Measurements from ENCODE around the gene XRCC3.

Gene XRCC3

DNA sequence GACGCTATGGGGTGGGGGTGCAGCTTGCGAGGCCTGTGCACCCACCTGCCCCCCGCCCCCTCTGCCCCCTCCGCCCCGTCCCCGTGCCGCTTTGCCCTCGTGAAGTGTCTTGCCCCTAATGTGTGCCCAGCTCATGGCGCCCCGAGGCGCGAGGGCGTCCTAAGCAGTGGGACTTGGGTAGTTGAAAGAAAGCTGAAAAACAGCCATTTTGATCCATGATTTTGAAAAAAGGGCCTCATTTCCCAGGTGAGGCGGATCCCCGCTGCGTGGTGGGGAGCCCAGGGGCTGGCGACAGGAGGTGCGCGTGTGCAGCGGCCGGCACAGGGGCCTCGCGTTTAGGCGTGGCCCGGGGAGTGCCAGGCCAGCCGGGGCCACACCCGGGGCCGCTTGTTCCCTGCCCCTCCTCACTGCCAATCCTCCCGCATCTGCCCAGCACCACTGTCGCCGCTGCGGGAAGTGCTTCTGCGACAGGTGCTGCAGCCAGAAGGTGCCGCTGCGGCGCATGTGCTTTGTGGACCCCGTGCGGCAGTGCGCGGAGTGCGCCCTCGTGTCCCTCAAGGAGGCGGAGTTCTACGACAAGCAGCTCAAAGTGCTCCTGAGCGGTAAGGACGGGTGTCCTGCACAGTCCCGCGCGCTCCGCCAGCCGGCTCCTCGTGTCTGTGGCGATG lies 12.2 kb upstream of the XRCC3 start:
- TF ChIP-seq, protein P1, sequence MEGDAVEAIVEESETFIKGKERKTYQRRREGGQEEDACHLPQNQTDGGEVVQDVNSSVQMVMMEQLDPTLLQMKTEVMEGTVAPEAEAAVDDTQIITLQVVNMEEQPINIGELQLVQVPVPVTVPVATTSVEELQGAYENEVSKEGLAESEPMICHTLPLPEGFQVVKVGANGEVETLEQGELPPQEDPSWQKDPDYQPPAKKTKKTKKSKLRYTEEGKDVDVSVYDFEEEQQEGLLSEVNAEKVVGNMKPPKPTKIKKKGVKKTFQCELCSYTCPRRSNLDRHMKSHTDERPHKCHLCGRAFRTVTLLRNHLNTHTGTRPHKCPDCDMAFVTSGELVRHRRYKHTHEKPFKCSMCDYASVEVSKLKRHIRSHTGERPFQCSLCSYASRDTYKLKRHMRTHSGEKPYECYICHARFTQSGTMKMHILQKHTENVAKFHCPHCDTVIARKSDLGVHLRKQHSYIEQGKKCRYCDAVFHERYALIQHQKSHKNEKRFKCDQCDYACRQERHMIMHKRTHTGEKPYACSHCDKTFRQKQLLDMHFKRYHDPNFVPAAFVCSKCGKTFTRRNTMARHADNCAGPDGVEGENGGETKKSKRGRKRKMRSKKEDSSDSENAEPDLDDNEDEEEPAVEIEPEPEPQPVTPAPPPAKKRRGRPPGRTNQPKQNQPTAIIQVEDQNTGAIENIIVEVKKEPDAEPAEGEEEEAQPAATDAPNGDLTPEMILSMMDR (IDR thresholded peaks at IDR 0.05; ENCODE audit: control extremely low read depth, extremely low read depth, low read depth, missing control alignments), result no peak
- CTCF ChIA-PET, result no interaction called here
- POLR2A ChIA-PET, result no interaction called here
- DNase-seq (ENCODE audit: extremely low spot score), result no peak

DNA sequence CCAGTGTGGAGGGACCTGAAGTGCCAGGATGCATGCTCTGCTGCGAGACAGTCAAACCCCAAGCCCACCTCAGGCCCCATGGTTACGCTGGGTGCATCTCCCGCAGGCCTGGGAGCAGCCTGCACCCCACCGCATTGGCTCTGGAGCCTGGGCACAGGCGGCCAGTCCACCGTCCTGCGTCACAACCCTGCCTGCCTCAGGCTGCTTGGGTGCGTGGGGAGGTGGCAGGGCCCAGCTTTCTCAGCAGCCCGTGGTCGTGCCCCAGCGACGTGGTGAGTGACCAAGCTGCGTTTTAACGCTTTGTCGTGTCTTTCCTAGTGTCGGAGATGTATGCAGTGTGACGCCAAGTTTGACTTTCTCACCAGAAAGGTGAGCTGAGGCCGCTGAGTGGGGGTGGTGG lies 11.2 kb upstream of the XRCC3 start:
- ChIA-PET CTCF (no interaction called here), POLR2A (interaction anchor here (0.6 kb wide), 1 partner anchor 380 kb away, joined by 4 read pairs; no protein-coding TSS in a partner anchor)
- TF ChIP-seq, protein P1 (IDR thresholded peaks at IDR 0.05; ENCODE audit: control extremely low read depth, extremely low read depth, low read depth, missing control alignments), result no peak
- DNase-seq (ENCODE audit: extremely low spot score), result no peak

DNA sequence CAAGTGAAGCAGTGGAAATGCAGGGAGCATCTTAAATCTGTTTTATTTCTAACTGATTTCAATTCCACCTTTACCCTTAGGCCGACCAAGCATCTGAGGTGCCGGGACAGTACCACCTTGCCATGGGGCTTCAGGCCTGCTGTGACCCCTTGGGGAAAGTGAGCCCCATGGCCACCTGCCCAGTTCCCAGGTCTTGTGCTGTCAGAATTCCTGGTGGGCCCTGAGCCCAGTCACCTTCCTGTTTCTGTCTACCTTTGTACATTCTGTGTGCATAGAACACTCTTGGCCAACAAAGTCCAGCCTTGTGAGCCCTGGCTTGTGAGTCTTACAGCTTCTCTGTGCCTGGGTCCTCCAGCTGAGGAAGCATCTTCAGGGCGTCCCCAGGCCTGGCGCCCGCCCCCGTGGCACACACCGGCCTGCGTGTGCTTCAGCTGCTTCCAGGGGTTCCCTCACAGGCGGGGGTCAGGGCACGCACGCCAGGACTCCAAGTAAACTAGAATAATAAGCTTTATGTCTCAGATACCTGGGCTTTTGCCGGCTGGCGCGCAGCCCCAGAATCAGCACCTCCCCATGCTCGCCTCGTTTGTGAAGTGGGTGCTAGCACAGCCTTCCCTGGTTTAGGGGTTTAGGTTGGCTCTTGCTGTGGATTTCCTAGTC lies 10.6 kb upstream of the XRCC3 start:
- ChIA-PET POLR2A (no interaction called here), CTCF (interaction anchor here (1.3 kb wide), 1 partner anchor 16 kb away, joined by 3 read pairs; no protein-coding TSS in a partner anchor)
- no peak for DNase-seq (ENCODE audit: extremely low spot score)
- TF ChIP-seq, protein P1 (IDR thresholded peaks at IDR 0.05; ENCODE audit: control extremely low read depth, extremely low read depth, low read depth, missing control alignments), result no peak

DNA sequence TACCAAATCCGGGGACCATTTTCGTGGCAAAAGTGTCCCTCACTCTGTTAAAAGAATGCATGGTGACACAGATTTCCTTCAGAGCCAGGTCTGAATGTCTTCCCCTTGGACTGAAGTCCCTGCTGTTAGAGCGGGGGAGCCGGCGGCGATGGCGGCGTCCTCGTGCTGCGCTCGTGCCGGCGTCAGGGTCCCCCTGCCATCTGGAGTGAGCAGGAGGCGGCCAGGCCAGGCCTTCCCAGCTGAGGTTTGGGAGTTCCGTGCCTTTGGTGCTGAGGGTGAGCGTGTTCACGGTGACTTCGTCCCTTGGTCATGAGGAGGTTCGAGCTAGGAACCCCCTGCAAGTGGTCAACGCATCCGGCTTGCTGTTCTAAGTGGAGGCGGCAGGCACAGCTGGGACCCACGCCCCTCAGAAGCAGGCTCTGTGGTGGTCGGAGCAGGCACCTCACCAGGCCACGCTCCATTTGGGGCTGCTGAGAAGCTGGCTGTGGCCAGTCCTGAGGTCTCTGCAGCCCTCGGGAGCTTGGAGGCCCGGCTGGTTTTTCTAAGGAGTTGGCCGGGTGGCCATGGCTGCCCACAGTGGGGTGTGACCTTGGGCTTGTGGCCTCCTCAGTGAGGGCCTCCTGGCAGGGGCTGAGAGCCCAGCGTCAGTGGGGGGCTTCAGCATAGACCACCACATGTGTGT lies 9.9 kb upstream of the XRCC3 start:
- TF ChIP-seq, protein P1 (IDR thresholded peaks at IDR 0.05; ENCODE audit: control extremely low read depth, extremely low read depth, low read depth, missing control alignments), result no peak
- POLR2A ChIA-PET, result no interaction called here

DNA sequence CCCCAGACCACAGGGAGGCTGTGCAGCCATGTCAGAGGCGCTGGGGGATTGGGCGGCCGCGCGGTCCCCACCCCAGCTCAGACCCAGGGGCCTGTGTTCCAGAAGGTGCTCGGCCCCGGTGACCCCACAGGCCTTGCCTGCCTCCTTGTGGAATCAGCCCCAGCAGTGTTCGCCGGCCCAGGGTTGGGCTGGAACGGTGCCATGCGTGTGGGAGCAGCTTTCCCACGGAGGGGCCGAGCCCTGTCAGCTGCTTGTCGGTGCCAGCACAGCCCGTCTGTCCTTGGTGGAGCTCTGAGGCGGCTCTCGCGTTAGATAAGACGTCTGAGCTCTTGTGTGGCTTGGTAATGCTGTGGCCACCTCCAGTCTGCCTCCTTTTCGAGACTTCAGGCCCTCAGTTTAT lies 8.9 kb upstream of the XRCC3 start:
- TF ChIP-seq, protein P1 (IDR thresholded peaks at IDR 0.05; ENCODE audit: control extremely low read depth, extremely low read depth, low read depth, missing control alignments), result no peak
- DNase-seq (ENCODE audit: extremely low spot score), result no peak
- CTCF ChIA-PET, result no interaction called here
- POLR2A ChIA-PET, result no interaction called here

More for the DNA sequence above, 9.9 kb upstream of the XRCC3 start:
- no peak for DNase-seq (ENCODE audit: extremely low spot score)
- CTCF ChIA-PET, result interaction anchor here (1.3 kb wide), 1 partner anchor 17 kb away, joined by 3 read pairs; no protein-coding TSS in a partner anchor

DNA sequence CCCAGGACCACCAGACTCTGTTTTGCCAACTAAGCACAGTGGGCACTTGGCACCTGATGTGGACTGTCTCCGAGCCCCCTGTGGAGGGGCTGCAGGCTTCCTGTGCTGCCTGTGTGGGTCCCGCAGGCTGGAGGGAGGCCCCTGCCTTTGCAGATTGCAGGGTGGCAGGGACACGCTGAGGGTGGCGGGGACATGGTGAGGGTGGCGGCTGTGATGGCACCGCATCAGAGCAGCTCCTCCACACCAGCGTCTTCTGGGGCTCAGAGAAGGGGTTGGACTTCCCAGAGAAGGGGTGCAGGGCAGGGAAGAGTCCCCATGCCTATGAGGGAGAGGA lies 8.5 kb upstream of the XRCC3 start:
- TF ChIP-seq, protein P1 (IDR thresholded peaks at IDR 0.05; ENCODE audit: control extremely low read depth, extremely low read depth, low read depth, missing control alignments), result no peak
- CTCF ChIA-PET, result no interaction called here
- POLR2A ChIA-PET, result no interaction called here
- DNase-seq (ENCODE audit: extremely low spot score), result no peak

All from GM10248 (cell line).